Type B pancreatic cell (in vitro differentiated cells): ENCODE results near the gene ABHD16A. TPM values are rescaled to one million over a fixed set of nuclear protein-coding genes. Genes with fewer than 3 reads are reported as not detected.
A peak's percentile ranks its signal among the peaks of the same experiment; 100 is the strongest.

Source experiments
- DNase-seq: peaks from one replicate; pipeline ENCODE4 v3.0.0; 2021; ENCODE audit warnings: mixed read lengths; ENCODE audit not compliant: unreplicated experiment; ENCODE audit errors: extremely low spot score
- H3K27ac Mint-ChIP-seq: 2 replicates; pipeline ENCODE4 v1.8.0; 2021; ENCODE audit warnings: mild to moderate bottlenecking, mixed read lengths
- H3K27me3 Mint-ChIP-seq: 2 replicates; pipeline ENCODE4 v1.8.0; 2021; ENCODE audit warnings: mixed read lengths
- H3K36me3 Mint-ChIP-seq: 2 replicates; pipeline ENCODE4 v1.8.0; 2021; ENCODE audit warnings: mixed read lengths
- H3K4me1 Mint-ChIP-seq: one replicate; pipeline ENCODE4 v1.8.0; 2021; ENCODE audit warnings: mixed read lengths; ENCODE audit not compliant: unreplicated experiment
- H3K4me3 Mint-ChIP-seq: 2 replicates; pipeline ENCODE4 v1.8.0; 2021; ENCODE audit warnings: mild to moderate bottlenecking, mixed read lengths
- H3K9me3 Mint-ChIP-seq: 2 replicates; pipeline ENCODE4 v1.8.0; 2021; ENCODE audit warnings: mixed read lengths
- CTCF ChIP-seq: fragments of 200-600 bp; sonication (generic); conservative IDR thresholded peaks from 2 replicates; pipeline ENCODE4 v1.5.0; 2021; ENCODE audit warnings: antibody characterized with exemption, mild to moderate bottlenecking
- total RNA-seq: library from RNA; stranded (reverse); gene quantifications from 2 replicates; pipeline ENCODE4 v1.2.1, GENCODE V29; 2021; ENCODE audit warnings: low replicate concordance

ABHD16A gene
- total RNA-seq, 1 donor from 2014 or later = 80.9 TPM

- no peak for TF ChIP-seq CTCF
- Mint-ChIP-seq H3K4me1 (peaks cover 49% of the 10 kb centered on the region), H3K36me3 (peaks cover 23% of the 10 kb centered on the region), H3K4me3 (peak overlapping the region; percentile 93), H3K9me3 (no peaks in the 10 kb centered on the region), H3K27me3 (no peaks in the 10 kb centered on the region), H3K27ac (peak overlapping the region; percentile 90)
- DNase-seq = no peak
Observed at GRCh38 chr6:31658983-31659648, 44.0 kb downstream of the ABHD16A start.

GRCh38 chr6:31658158-31658688 is 44.9 kb downstream of the ABHD16A start:
- no peaks in the 10 kb centered on the region for H3K9me3 Mint-ChIP-seq
- H3K27me3 Mint-ChIP-seq = no peaks in the 10 kb centered on the region
- no peak for DNase-seq
- no peak for TF ChIP-seq CTCF
- H3K4me1 Mint-ChIP-seq = peaks cover 40% of the 10 kb centered on the region
- peaks cover 17% of the 10 kb centered on the region for H3K36me3 Mint-ChIP-seq
- H3K27ac Mint-ChIP-seq = peak overlapping the region; percentile 82
- peak overlapping the region; percentile 93 for H3K4me3 Mint-ChIP-seq

GRCh38 chr6:31657406-31658157 is 45.5 kb downstream of the ABHD16A start:
- H3K9me3 Mint-ChIP-seq = no peaks in the 10 kb centered on the region
- DNase-seq = no peak
- no peak for TF ChIP-seq CTCF
- no peaks in the 10 kb centered on the region for H3K27me3 Mint-ChIP-seq
- H3K4me1 Mint-ChIP-seq = peaks cover 43% of the 10 kb centered on the region
- peak overlapping the region; percentile 82 for H3K27ac Mint-ChIP-seq
- peaks cover 16% of the 10 kb centered on the region for H3K36me3 Mint-ChIP-seq
- H3K4me3 Mint-ChIP-seq = peak overlapping the region; percentile 93

- Mint-ChIP-seq H3K27ac (peak within 1 kb of the TSS; percentile 83), H3K4me1 (peaks cover 42% of the 10 kb centered on the region), H3K4me3 (peak within 1 kb of the TSS; percentile 65), H3K9me3 (no peaks in the 10 kb centered on the region), H3K36me3 (peaks cover 26% of the 10 kb centered on the region), H3K27me3 (no peaks in the 10 kb centered on the region)
- no peak for DNase-seq
- no peak for TF ChIP-seq CTCF
Observed at GRCh38 chr6:31655349-31656237, 47.5 kb downstream of the ABHD16A start, which contains the start of gene APOM. Gene APOM, plus strand, starts transcription at chr6:31655894. Its CDS starts 73 bp downstream, at chr6:31655967.

- Mint-ChIP-seq H3K9me3 (no peaks in the 10 kb centered on the region), H3K27ac (peak overlapping the region; percentile 83), H3K36me3 (peaks cover 26% of the 10 kb centered on the region), H3K4me3 (peak overlapping the region; percentile 56), H3K4me1 (peaks cover 39% of the 10 kb centered on the region), H3K27me3 (no peaks in the 10 kb centered on the region)
- TF ChIP-seq CTCF = no peak
- no peak for DNase-seq
Observed at GRCh38 chr6:31654574-31655348, 48.4 kb downstream of the ABHD16A start.
